Loucy (cell line): ENCODE data around the gene IL20RB.
"Not testable (repeated sequence)": the region's sequence is repeated elsewhere in the genome, so short reads cannot be mapped to it uniquely, and the experiment has no call there.

ENCODE experiments used
- H2AFZ ChIP-seq: fragments of 200-600 bp; sonication (generic); 2 replicates; pipeline ENCODE4 v1.6.0; 2016; ENCODE audit warnings: antibody characterized with exemption, mild to moderate bottlenecking, low read length, moderate library complexity
- H3F3A ChIP-seq: fragments of 200-600 bp; 2 replicates; pipeline ENCODE4 v1.6.0; 2016; ENCODE audit warnings: antibody characterized with exemption, low read depth, mild to moderate bottlenecking
- H3K27me3 ChIP-seq: fragments of 200-600 bp; sonication (generic); 2 replicates; pipeline ENCODE4 v1.6.1; 2014; ENCODE audit warnings: low read length, mild to moderate bottlenecking; ENCODE audit not compliant: insufficient read depth, poor library complexity, severe bottlenecking
- H3K36me3 ChIP-seq: fragments of 200-600 bp; sonication (generic); 2 replicates; pipeline ENCODE4 v1.6.1; 2016; ENCODE audit warnings: low read length; ENCODE audit not compliant: insufficient read depth
- H3K4me1 ChIP-seq: fragments of 200-600 bp; sonication (generic); 2 replicates; pipeline ENCODE4 v1.5.1; 2014; ENCODE audit warnings: low read length, mild to moderate bottlenecking; ENCODE audit not compliant: insufficient read depth, poor library complexity, severe bottlenecking
- H3K4me2 ChIP-seq: fragments of 200-600 bp; sonication (generic); 2 replicates; pipeline ENCODE4 v1.6.0; 2014; ENCODE audit warnings: antibody characterized with exemption, low read length, low read depth, mild to moderate bottlenecking; ENCODE audit not compliant: poor library complexity, severe bottlenecking
- H3K4me3 ChIP-seq: fragments of 200-600 bp; sonication (generic); 2 replicates; pipeline ENCODE4 v1.5.1; 2014; ENCODE audit warnings: low read length, mild to moderate bottlenecking, mixed read lengths; ENCODE audit not compliant: poor library complexity, severe bottlenecking
- H3K79me2 ChIP-seq: fragments of 200-600 bp; sonication (generic); 2 replicates; pipeline ENCODE4 v1.6.1; 2014; ENCODE audit warnings: low read length; ENCODE audit not compliant: insufficient read depth
- H3K9ac ChIP-seq: fragments of 200-600 bp; sonication (generic); 2 replicates; pipeline ENCODE4 v1.6.0; 2014; ENCODE audit warnings: mild to moderate bottlenecking, low read depth, low read length, moderate library complexity; ENCODE audit not compliant: poor library complexity, severe bottlenecking
- H3K9me2 ChIP-seq: fragments of 200-600 bp; sonication (generic); replicated peaks from 2 replicates; pipeline ENCODE4 v1.6.1; 2016; ENCODE audit warnings: low read depth, low read length, mixed read lengths
- H3K9me3 ChIP-seq: fragments of 200-600 bp; sonication (generic); 2 replicates; pipeline ENCODE4 v1.6.1; 2014; ENCODE audit warnings: mild to moderate bottlenecking, antibody characterized with exemption, low read length, low read depth; ENCODE audit not compliant: insufficient read depth
- H4K20me1 ChIP-seq: fragments of 200-600 bp; sonication (generic); 2 replicates; pipeline ENCODE4 v1.6.0; 2014; ENCODE audit warnings: antibody characterized with exemption, low read length, mild to moderate bottlenecking; ENCODE audit not compliant: insufficient read depth, poor library complexity, severe bottlenecking
- EZH2phosphoT487 ChIP-seq: fragments of 200-600 bp; IDR thresholded peaks from 2 replicates; pipeline ENCODE4 v1.6.1; 2018; ENCODE audit warnings: antibody characterized with exemption, mild to moderate bottlenecking, moderate library complexity, borderline replicate concordance
- TF ChIP-seq, protein P1 (sequence below): fragments of 200-600 bp; sonication (generic); conservative IDR thresholded peaks from 2 replicates; pipeline ENCODE4 v1.5.1; 2014; ENCODE audit warnings: mild to moderate bottlenecking, antibody characterized with exemption, low read length

Gene IL20RB

DNA sequence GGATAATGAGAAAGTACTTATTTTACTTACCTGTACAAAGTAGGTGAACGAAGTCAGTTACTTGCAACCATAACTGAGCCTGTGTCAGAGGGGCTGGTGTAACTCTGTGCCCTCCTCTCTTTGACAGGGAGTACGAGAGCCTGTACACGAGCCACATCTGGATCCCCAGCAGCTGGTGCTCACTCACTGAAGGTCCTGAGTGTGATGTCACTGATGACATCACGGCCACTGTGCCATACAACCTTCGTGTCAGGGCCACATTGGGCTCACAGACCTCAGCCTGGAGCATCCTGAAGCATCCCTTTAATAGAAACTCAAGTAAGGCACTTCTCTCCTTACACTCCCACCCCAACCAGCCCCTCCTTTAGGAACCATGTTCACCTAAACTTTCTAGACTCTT lies 24.2 kb downstream of the IL20RB start:
- no peaks in the 10 kb centered on the region for H3K36me3 ChIP-seq
- H3K79me2 ChIP-seq, result no peaks in the 10 kb centered on the region
- no peak for TF ChIP-seq EZH2phosphoT487
- TF ChIP-seq, protein P1, sequence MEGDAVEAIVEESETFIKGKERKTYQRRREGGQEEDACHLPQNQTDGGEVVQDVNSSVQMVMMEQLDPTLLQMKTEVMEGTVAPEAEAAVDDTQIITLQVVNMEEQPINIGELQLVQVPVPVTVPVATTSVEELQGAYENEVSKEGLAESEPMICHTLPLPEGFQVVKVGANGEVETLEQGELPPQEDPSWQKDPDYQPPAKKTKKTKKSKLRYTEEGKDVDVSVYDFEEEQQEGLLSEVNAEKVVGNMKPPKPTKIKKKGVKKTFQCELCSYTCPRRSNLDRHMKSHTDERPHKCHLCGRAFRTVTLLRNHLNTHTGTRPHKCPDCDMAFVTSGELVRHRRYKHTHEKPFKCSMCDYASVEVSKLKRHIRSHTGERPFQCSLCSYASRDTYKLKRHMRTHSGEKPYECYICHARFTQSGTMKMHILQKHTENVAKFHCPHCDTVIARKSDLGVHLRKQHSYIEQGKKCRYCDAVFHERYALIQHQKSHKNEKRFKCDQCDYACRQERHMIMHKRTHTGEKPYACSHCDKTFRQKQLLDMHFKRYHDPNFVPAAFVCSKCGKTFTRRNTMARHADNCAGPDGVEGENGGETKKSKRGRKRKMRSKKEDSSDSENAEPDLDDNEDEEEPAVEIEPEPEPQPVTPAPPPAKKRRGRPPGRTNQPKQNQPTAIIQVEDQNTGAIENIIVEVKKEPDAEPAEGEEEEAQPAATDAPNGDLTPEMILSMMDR, result no peak
- no peak overlapping the region for H3K9ac ChIP-seq
- H2AFZ ChIP-seq, result no peak overlapping the region
- H3K4me2 ChIP-seq, result no peak overlapping the region
- H3K9me2 ChIP-seq, result no peaks in the 10 kb centered on the region
- no peaks in the 10 kb centered on the region for H3K27me3 ChIP-seq
- H3K4me1 ChIP-seq, result peaks cover 7% of the 10 kb centered on the region
- no peaks in the 10 kb centered on the region for H4K20me1 ChIP-seq
- H3K9me3 ChIP-seq, result no peaks in the 10 kb centered on the region
- H3K4me3 ChIP-seq, result no peak overlapping the region
- no peaks in the 10 kb centered on the region for H3F3A ChIP-seq

DNA sequence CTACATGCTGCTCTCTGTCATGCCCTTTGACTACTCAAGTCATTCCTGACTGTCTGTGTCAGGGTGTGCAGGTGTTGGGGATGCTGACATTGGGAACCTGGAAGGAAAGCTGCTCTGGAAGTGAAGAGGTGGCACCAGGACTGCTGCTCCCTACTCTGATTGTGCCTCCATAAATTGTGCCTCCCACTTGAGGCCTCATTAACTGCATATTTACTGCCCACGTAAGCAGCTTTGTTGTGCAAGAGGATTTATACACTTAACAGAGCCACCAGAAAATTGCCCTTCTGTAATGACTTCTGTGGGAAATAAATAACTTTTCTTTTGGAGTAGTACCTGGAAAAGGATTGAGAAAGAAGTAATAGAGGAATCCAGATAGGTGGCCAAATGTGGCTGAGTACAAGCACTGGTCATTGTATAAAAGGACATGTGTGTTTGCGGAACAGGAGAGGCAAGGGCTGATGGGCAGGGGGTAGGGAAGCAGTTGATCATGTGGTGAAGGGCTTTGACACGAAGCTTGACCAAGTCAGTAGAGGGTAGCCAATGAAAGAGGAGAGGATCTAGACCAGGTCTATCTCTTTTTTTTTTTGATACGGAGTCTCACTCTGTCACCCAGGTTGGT lies 24.8 kb downstream of the IL20RB start:
- Histone ChIP-seq H2AFZ (no peak overlapping the region), H3K27me3 (no peaks in the 10 kb centered on the region), H3K4me1 (peaks cover 7% of the 10 kb centered on the region), H3K36me3 (no peaks in the 10 kb centered on the region), H4K20me1 (no peaks in the 10 kb centered on the region), H3K9me3 (no peaks in the 10 kb centered on the region), H3K4me2 (no peak overlapping the region), H3K4me3 (no peak overlapping the region), H3K79me2 (no peaks in the 10 kb centered on the region), H3K9me2 (no peaks in the 10 kb centered on the region), H3K9ac (no peak overlapping the region), H3F3A (no peaks in the 10 kb centered on the region)
- TF ChIP-seq EZH2phosphoT487, result no peak
- TF ChIP-seq, protein P1, result no peak

DNA sequence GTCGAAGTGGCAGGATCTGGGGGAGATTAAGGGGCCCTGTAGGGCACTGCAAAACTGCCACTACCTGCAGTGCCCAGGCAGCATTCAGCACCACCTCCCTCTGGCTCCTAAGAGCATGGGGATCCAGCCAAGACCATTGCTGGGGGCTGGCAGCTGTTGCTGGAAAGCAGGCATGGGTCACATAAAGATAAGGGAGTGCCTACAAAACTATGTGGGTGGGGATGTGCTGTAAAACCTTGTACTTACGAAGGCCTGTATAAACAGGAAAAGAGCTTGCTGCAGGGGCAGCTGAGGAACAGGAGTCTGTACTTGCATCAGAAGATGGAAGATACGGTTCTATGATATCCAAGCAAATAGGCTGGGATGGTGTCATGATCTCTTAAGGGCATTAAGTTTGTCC lies 27.1 kb downstream of the IL20RB start:
- Histone ChIP-seq H3K36me3 (no peaks in the 10 kb centered on the region), H3K27me3 (no peaks in the 10 kb centered on the region), H3K4me1 (no peaks in the 10 kb centered on the region), H2AFZ (no peak overlapping the region), H4K20me1 (no peaks in the 10 kb centered on the region), H3F3A (no peaks in the 10 kb centered on the region), H3K79me2 (no peaks in the 10 kb centered on the region), H3K4me2 (no peak overlapping the region), H3K9me2 (no peaks in the 10 kb centered on the region), H3K9me3 (no peaks in the 10 kb centered on the region), H3K9ac (no peak overlapping the region), H3K4me3 (no peak overlapping the region)
- TF ChIP-seq, protein P1, result no peak
- no peak for TF ChIP-seq EZH2phosphoT487

DNA sequence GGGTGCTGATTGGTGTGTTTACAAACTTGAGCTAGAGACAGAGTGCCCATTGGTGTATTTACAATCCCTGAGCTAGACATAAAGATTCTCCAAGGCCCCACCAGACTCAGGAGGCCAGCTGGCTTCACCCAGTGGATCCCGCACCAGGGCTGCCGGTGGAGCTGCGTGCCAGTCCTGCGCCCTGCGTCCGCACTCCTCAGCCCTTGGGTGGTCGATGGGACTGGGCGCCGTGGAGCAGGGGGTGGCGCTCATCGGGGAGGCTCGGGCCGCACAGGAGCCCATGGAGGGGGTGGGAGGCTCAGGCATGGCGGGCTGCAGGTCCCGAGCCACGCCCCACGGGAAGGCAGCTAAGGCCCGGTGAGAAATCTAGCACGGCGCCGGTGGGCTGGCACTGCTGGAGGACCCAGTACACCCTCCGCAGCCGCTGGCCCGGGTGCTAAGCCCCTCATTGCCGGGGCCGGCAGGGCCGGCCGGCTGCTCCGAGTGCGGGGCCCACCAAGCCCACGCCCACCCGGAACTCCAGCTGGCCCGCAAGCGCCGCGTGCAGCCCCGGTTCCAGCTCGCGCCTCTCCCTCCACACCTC lies 29.7 kb downstream of the IL20RB start:
- not testable (repeated sequence) for H2AFZ ChIP-seq, H3K4me3 ChIP-seq, H3K9me3 ChIP-seq, H3F3A ChIP-seq, H3K27me3 ChIP-seq, H3K9ac ChIP-seq, H3K9me2 ChIP-seq, H3K36me3 ChIP-seq, H4K20me1 ChIP-seq, H3K79me2 ChIP-seq, H3K4me2 ChIP-seq, H3K4me1 ChIP-seq
